Thyroid gland (tissue), 4 donors: ENCODE results near the gene NELFA.

Experiments used
- POLR2A ChIP-seq, 2 donors: fragments of 450-650 bp; IDR thresholded peaks; one replicate each; pipeline ENCODE4 v1.6.1; 2017; ENCODE audit warnings: antibody characterized with exemption in 2 of 2, mild to moderate bottlenecking in 2 of 2, moderate library complexity in 1 of 2
- TF ChIP-seq, protein P1 (sequence below), 6 experiments: fragments of 200-600 bp in 3 of 6; fragments of 450-650 bp in 3 of 6; sonication (generic) in 3 of 6; IDR thresholded peaks; one replicate each; pipeline ENCODE4 v1.5.1; 2016 to 2019; ENCODE audit warnings: antibody characterized with exemption in 6 of 6, mild to moderate bottlenecking in 2 of 6, inconsistent platforms in 1 of 6, moderate library complexity in 1 of 6

DNA sequence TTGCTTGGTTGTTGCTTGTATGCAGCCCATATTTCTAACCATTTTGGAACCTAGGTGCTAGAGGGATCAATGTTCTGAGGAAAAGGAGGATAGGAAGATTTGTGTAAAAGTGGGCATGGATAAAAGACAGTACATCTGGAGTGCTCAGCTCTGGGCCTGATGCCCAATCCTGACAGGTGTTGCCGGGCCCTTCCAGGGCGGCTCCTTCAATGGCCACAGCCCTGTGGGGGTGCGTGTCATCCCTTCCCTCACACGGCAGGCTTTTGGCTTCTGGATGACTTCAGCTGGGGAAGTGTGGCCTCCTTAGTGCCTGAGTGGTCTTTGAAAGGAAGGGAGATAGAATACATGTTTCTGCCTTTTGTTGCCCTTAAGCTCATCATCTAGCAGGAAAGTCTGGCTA is 47.2 kb downstream of the NELFA start:
- TF ChIP-seq POLR2A (IDR thresholded peaks at IDR 0.05), result no peak
- TF ChIP-seq, protein P1, sequence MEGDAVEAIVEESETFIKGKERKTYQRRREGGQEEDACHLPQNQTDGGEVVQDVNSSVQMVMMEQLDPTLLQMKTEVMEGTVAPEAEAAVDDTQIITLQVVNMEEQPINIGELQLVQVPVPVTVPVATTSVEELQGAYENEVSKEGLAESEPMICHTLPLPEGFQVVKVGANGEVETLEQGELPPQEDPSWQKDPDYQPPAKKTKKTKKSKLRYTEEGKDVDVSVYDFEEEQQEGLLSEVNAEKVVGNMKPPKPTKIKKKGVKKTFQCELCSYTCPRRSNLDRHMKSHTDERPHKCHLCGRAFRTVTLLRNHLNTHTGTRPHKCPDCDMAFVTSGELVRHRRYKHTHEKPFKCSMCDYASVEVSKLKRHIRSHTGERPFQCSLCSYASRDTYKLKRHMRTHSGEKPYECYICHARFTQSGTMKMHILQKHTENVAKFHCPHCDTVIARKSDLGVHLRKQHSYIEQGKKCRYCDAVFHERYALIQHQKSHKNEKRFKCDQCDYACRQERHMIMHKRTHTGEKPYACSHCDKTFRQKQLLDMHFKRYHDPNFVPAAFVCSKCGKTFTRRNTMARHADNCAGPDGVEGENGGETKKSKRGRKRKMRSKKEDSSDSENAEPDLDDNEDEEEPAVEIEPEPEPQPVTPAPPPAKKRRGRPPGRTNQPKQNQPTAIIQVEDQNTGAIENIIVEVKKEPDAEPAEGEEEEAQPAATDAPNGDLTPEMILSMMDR (IDR thresholded peaks at IDR 0.05), result no peak
